ENCODE results near the gene GSTM2. TPM values are rescaled to one million over a fixed set of nuclear protein-coding genes. Genes with fewer than 3 reads are reported as not detected.

The GSTM2 gene
- total RNA-seq, 2 experiments from 2014 or later, result 106 to 107 TPM

GRCh38 chr1:109623601-109624161 lies 44.2 kb upstream of the GSTM2 start:
- H3K4me1 ChIP-seq (ENCODE audit: insufficient read depth, low read length), result peaks cover 59% of the 10 kb centered on the region
- POLR2A ChIA-PET, result interaction anchor here (0.7 to 3.1 kb wide), 5 partner anchors 15 to 77 kb away, joined by 3 to 20 read pairs (median 4); partner anchors contain the start of genes GNAI3 and GSTM4
- H3K27ac ChIP-seq (ENCODE audit: low read depth in 1 of 2, low read length in 2 of 2), result peak overlapping the region; percentile 26 to 58

GRCh38 chr1:109624201-109625010 lies 43.5 kb upstream of the GSTM2 start:
- POLR2A ChIA-PET, result interaction anchor here (0.7 to 3.1 kb wide), 6 partner anchors 8 to 78 kb away, joined by 3 to 20 read pairs (median 4); partner anchors contain the start of genes GNAI3 and GSTM4
- H3K27ac ChIP-seq (ENCODE audit: low read depth in 1 of 2, low read length in 2 of 2), result peak overlapping the region; percentile 26 to 58
- no peaks in the 10 kb centered on the region for H3K27me3 ChIP-seq (ENCODE audit: control insufficient read depth in 1 of 2, insufficient read depth in 2 of 2, low read length in 2 of 2)
- CTCF ChIA-PET, result interaction anchor here (1.5 to 1.8 kb wide), 2 partner anchors 16 to 78 kb away, joined by 4 to 9 read pairs; no protein-coding TSS in a partner anchor
- H3K4me3 ChIP-seq (ENCODE audit: low read length), result peak overlapping the region; percentile 22
- intact Hi-C loops (cut with DNase I, micrococcal nuclease), result loop anchor here (5.0 to 10.0 kb wide), 5 partner anchors 132 to 410 kb away; partner anchors contain the start of genes ATXN7L2 (in 1 of the 2), CYB561D1 (in 1 of the 2), PSMA5 (in 1 of the 2) and PSRC1 (in 1 of the 2)
- H3K4me1 ChIP-seq (ENCODE audit: insufficient read depth, low read length), result peaks cover 52% of the 10 kb centered on the region
- H3K9me3 ChIP-seq (ENCODE audit: control insufficient read depth in 1 of 2, insufficient read depth in 1 of 2, low read length in 2 of 2), result no peaks in the 10 kb centered on the region
- peaks cover 39% of the 10 kb centered on the region for H3K36me3 Mint-ChIP-seq (ENCODE audit: low read depth)
- H3K36me3 ChIP-seq (ENCODE audit: insufficient read depth, low read length), result peaks cover 42% of the 10 kb centered on the region
- peaks cover 57% of the 10 kb centered on the region for H3K4me1 Mint-ChIP-seq (ENCODE audit: low read depth)
- no peaks in the 10 kb centered on the region for H3K9me3 Mint-ChIP-seq
- TF ChIP-seq CTCF (IDR thresholded peaks at IDR 0.05), result no peak
- H3K27ac Mint-ChIP-seq, result peak overlapping the region; percentile 89
- H3K4me3 Mint-ChIP-seq, result peak overlapping the region; percentile 54
- DNase-seq (peak in 3 of 14 experiments; percentile 31 to 40 (median 38)), ATAC-seq (ENCODE audit: poor library complexity) (no peak)
- H3K27me3 Mint-ChIP-seq, result no peaks in the 10 kb centered on the region

More at GRCh38 chr1:109623601-109624161, 44.2 kb upstream of the GSTM2 start:
- H3K4me1 Mint-ChIP-seq (ENCODE audit: low read depth), result peaks cover 64% of the 10 kb centered on the region
- H3K27ac Mint-ChIP-seq, result peak overlapping the region; percentile 89
- no peak for ATAC-seq (ENCODE audit: poor library complexity)
- H3K36me3 Mint-ChIP-seq (ENCODE audit: low read depth), result peaks cover 33% of the 10 kb centered on the region
- DNase-seq, result no peak
- Histone ChIP-seq H3K9me3 (ENCODE audit: control insufficient read depth in 1 of 2, insufficient read depth in 1 of 2, low read length in 2 of 2) (no peaks in the 10 kb centered on the region), H3K27me3 (ENCODE audit: control insufficient read depth in 1 of 2, insufficient read depth in 2 of 2, low read length in 2 of 2) (no peaks in the 10 kb centered on the region), H3K4me3 (ENCODE audit: low read length) (peak overlapping the region; percentile 22), H3K36me3 (ENCODE audit: insufficient read depth, low read length) (peaks cover 35% of the 10 kb centered on the region)
- TF ChIP-seq CTCF (IDR thresholded peaks at IDR 0.05), result no peak
- CTCF ChIA-PET, result interaction anchor here (1.5 to 1.8 kb wide), 2 partner anchors 16 to 78 kb away, joined by 4 to 9 read pairs; no protein-coding TSS in a partner anchor
- H3K27me3 Mint-ChIP-seq, result no peaks in the 10 kb centered on the region
- no peaks in the 10 kb centered on the region for H3K9me3 Mint-ChIP-seq
- peak overlapping the region; percentile 99 for H3K4me3 Mint-ChIP-seq
- intact Hi-C loops (cut with DNase I, micrococcal nuclease), result loop anchor here (5.0 to 10.0 kb wide), 5 partner anchors 131 to 409 kb away; partner anchors contain the start of genes ATXN7L2 (in 1 of the 2), CYB561D1 (in 1 of the 2), PSMA5 (in 1 of the 2) and PSRC1 (in 1 of the 2)

- H3K4me1 Mint-ChIP-seq (ENCODE audit: low read depth), result peaks cover 54% of the 10 kb centered on the region
- no peaks in the 10 kb centered on the region for H3K27me3 ChIP-seq (ENCODE audit: control insufficient read depth in 1 of 2, insufficient read depth in 2 of 2, low read length in 2 of 2)
- no peaks in the 10 kb centered on the region for H3K27me3 Mint-ChIP-seq
- H3K9me3 ChIP-seq (ENCODE audit: control insufficient read depth in 1 of 2, insufficient read depth in 1 of 2, low read length in 2 of 2), result no peaks in the 10 kb centered on the region
- peaks cover 44% of the 10 kb centered on the region for H3K4me1 ChIP-seq (ENCODE audit: insufficient read depth, low read length)
- H3K9me3 Mint-ChIP-seq, result no peaks in the 10 kb centered on the region
- H3K27ac Mint-ChIP-seq, result peak overlapping the region; percentile 89
- intact Hi-C loops (cut with DNase I, micrococcal nuclease), result loop anchor here in 1 of 2 experiments (10.0 kb wide), 1 partner anchor 410 kb away; the partner anchor contains the start of gene SARS1
- ChIA-PET CTCF (interaction anchor here (1.8 kb wide), 1 partner anchor 79 kb away, joined by 4 read pairs; no protein-coding TSS in a partner anchor), POLR2A (interaction anchor here (1.0 to 3.1 kb wide), 3 partner anchors 9 to 77 kb away, joined by 4 to 20 read pairs (median 4); partner anchors contain the start of gene GNAI3)
- no peak overlapping the region for H3K4me3 Mint-ChIP-seq
- no peak overlapping the region for H3K4me3 ChIP-seq (ENCODE audit: low read length)
- H3K36me3 Mint-ChIP-seq (ENCODE audit: low read depth), result peaks cover 43% of the 10 kb centered on the region
- H3K27ac ChIP-seq (ENCODE audit: low read depth in 1 of 2, low read length in 2 of 2), result peak overlapping the region in 1 of 2 donors; percentile 58
- ATAC-seq (ENCODE audit: poor library complexity), result no peak
- TF ChIP-seq CTCF (IDR thresholded peaks at IDR 0.05), result no peak
- no peak for DNase-seq
- H3K36me3 ChIP-seq (ENCODE audit: insufficient read depth, low read length), result peaks cover 50% of the 10 kb centered on the region
Observed at GRCh38 chr1:109625176-109625575, 42.7 kb upstream of the GSTM2 start.

Data from CD4-positive, alpha-beta T cell (primary cell).